H1 (cell line): ENCODE data around the gene PACS1. TPM values are rescaled to one million over a fixed set of nuclear protein-coding genes. Genes with fewer than 3 reads are reported as not detected.

Experiments
- CTCF ChIA-PET: fragments of 300-600 bp; sonication (Branson Sonifier 250); formaldehyde crosslinking; loops from one replicate; lab custom pipeline; 2021; ENCODE audit not compliant: partially characterized antibody; lab: Charles Lee
- POLR2A ChIA-PET: fragments of 300-600 bp; sonication (Branson Sonifier 250); formaldehyde crosslinking; loops from one replicate; lab custom pipeline; 2021; ENCODE audit warnings: inconsistent platforms; ENCODE audit not compliant: partially characterized antibody; lab: Charles Lee
- DNase-seq, 2 experiments: peaks; one replicate each; pipeline versions ENCODE4 v3.0.0 to v3.0.0-alpha.2; 2010 to 2022; ENCODE audit warnings: low spot score in 2 of 2, low read depth in 1 of 2, mixed read lengths in 1 of 2
- FAIRE-seq: peaks from 2 replicates; lab custom pipeline; 2011; peaks lifted over from hg19 to GRCh38; lab: Jason Lieb, UNC
- H2AFZ ChIP-seq: 2 replicates; pipeline ENCODE4 v1.8.1; 2012; ENCODE audit warnings: low read length, inconsistent platforms
- H2AK5ac ChIP-seq: 2 replicates; pipeline ENCODE4 v1.6.1; 2013; ENCODE audit warnings: low read depth, low read length
- H2BK120ac ChIP-seq: replicated peaks from 2 replicates; pipeline ENCODE3; 2013; ENCODE audit warnings: low read depth, low read length, inconsistent platforms
- H2BK12ac ChIP-seq: 2 replicates; pipeline ENCODE4 v1.6.1; 2013; ENCODE audit warnings: low read depth, low read length
- H2BK15ac ChIP-seq: 2 replicates; pipeline ENCODE4 v1.6.1; 2013; ENCODE audit warnings: low read length
- H2BK20ac ChIP-seq: 2 replicates; pipeline ENCODE4 v1.6.1; 2013; ENCODE audit warnings: low read length
- H2BK5ac ChIP-seq: 2 replicates; pipeline ENCODE4 v1.6.1; 2013; ENCODE audit warnings: low read depth, low read length
- H3K14ac ChIP-seq: 2 replicates; pipeline ENCODE4 v1.6.1; 2013; ENCODE audit warnings: inconsistent platforms; ENCODE audit not compliant: insufficient read length
- H3K18ac ChIP-seq: 2 replicates; pipeline ENCODE4 v1.6.1; 2013; ENCODE audit warnings: low read length; ENCODE audit errors: extremely low read depth
- H3K23ac ChIP-seq: 2 replicates; pipeline ENCODE4 v1.6.1; 2013; ENCODE audit warnings: inconsistent platforms; ENCODE audit not compliant: insufficient read length
- H3K23me2 ChIP-seq: 2 replicates; pipeline ENCODE4 v1.6.1; 2013; ENCODE audit warnings: low read depth, low read length
- H3K27ac ChIP-seq: 2 replicates; pipeline ENCODE4 v1.6.1; 2011; ENCODE audit warnings: low read depth, low read length, inconsistent platforms
- H3K27me3 ChIP-seq, 4 experiments: replicated peaks in 1 of 4; 1 replicate in 1 of 4; 2 replicates in 3 of 4; pipeline versions ENCODE4 v1.6.1 to v1.8.1; 2011 to 2013; ENCODE audit warnings: low read length in 3 of 4, mild to moderate bottlenecking in 3 of 4, inconsistent platforms in 2 of 4, mixed read lengths in 2 of 4, moderate library complexity in 1 of 4; ENCODE audit not compliant: control insufficient read depth in 3 of 4, insufficient read depth in 3 of 4; ENCODE audit errors: extremely low read depth in 1 of 4
- H3K36me3 ChIP-seq, 4 experiments: 2 replicates each; pipeline versions ENCODE4 v1.6.1 to v1.8.1; 2011 to 2013; ENCODE audit warnings: mild to moderate bottlenecking in 4 of 4, low read length in 3 of 4, moderate library complexity in 2 of 4, control low read depth in 1 of 4, inconsistent platforms in 1 of 4; ENCODE audit not compliant: insufficient read depth in 4 of 4, control insufficient read depth in 2 of 4
- H3K4ac ChIP-seq: replicated peaks from 2 replicates; pipeline ENCODE3; 2013; ENCODE audit warnings: low read length, low read depth, mixed read lengths, inconsistent platforms; ENCODE audit not compliant: insufficient read length
- H3K4me1 ChIP-seq, 4 experiments: replicated peaks in 1 of 4; 1 replicate in 1 of 4; 2 replicates in 3 of 4; pipeline versions ENCODE4 v1.6.1 to v1.8.1; 2011 to 2013; ENCODE audit warnings: low read length in 3 of 4, inconsistent platforms in 2 of 4, mixed read lengths in 1 of 4; ENCODE audit not compliant: insufficient read depth in 4 of 4, control insufficient read depth in 3 of 4
- H3K4me2 ChIP-seq, 2 experiments: 2 replicates each; pipeline versions ENCODE4 v1.6.1 to v1.8.1; 2011 to 2013; ENCODE audit warnings: low read depth in 2 of 2, low read length in 2 of 2, control low read depth in 1 of 2, inconsistent platforms in 1 of 2, mild to moderate bottlenecking in 1 of 2; ENCODE audit not compliant: insufficient read depth in 1 of 2
- H3K4me3 ChIP-seq, 4 experiments: fragments of 200-600, 300-600 bp in 1 of 4; sonication (generic), shearing (Covaris generic), sonication (Bioruptor Twin) in 1 of 4; 2 replicates each; pipeline versions ENCODE4 v1.5.1 to v1.8.1; 2011 to 2016; ENCODE audit warnings: low read length in 4 of 4, low read depth in 3 of 4, control low read depth in 2 of 4, inconsistent platforms in 2 of 4, mild to moderate bottlenecking in 2 of 4, mixed read lengths in 1 of 4, moderate library complexity in 1 of 4; ENCODE audit not compliant: insufficient read depth in 2 of 4; ENCODE audit errors: extremely low read depth in 1 of 4
- H3K56ac ChIP-seq: replicated peaks from 2 replicates; pipeline ENCODE3; 2013; ENCODE audit warnings: low read depth, mild to moderate bottlenecking, mixed read lengths, low read length, inconsistent platforms; ENCODE audit not compliant: insufficient read length
- H3K79me1 ChIP-seq: 2 replicates; pipeline ENCODE4 v1.6.1; 2013; ENCODE audit warnings: low read depth, low read length, control low read depth
- H3K79me2 ChIP-seq, 2 experiments: 2 replicates each; pipeline versions ENCODE4 v1.6.1 to v1.8.1; 2012 to 2013; ENCODE audit warnings: low read length in 2 of 2, mild to moderate bottlenecking in 2 of 2, inconsistent platforms in 1 of 2; ENCODE audit not compliant: insufficient read depth in 2 of 2, control insufficient read depth in 1 of 2
- H3K9ac ChIP-seq, 4 experiments: replicated peaks in 1 of 4; 1 replicate in 1 of 4; 2 replicates in 3 of 4; pipeline versions ENCODE4 v1.6.1 to v1.8.1; 2011 to 2013; ENCODE audit warnings: low read depth in 3 of 4, low read length in 3 of 4, control low read depth in 2 of 4, mild to moderate bottlenecking in 2 of 4, moderate library complexity in 2 of 4, inconsistent platforms in 1 of 4; ENCODE audit errors: extremely low read depth in 1 of 4
- H3K9me3 ChIP-seq, 2 experiments: 2 replicates each; pipeline versions ENCODE4 v1.6.1 to v1.8.1; 2012 to 2013; ENCODE audit warnings: mild to moderate bottlenecking in 2 of 2, moderate library complexity in 2 of 2, control low read depth in 1 of 2, inconsistent platforms in 1 of 2, low read depth in 1 of 2, low read length in 1 of 2, mixed read lengths in 1 of 2; ENCODE audit not compliant: insufficient read depth in 2 of 2
- H4K20me1 ChIP-seq, 2 experiments: replicated peaks in 1 of 2; 2 replicates each; pipeline versions ENCODE3 to v1.8.1; 2011 to 2013; ENCODE audit warnings: inconsistent platforms in 2 of 2, low read length in 2 of 2, mild to moderate bottlenecking in 1 of 2; ENCODE audit not compliant: insufficient read depth in 2 of 2, control insufficient read depth in 1 of 2
- H4K5ac ChIP-seq: 2 replicates; pipeline ENCODE4 v1.6.1; 2013; ENCODE audit warnings: low read length, low read depth, mixed read lengths, inconsistent platforms; ENCODE audit not compliant: insufficient read length
- H4K8ac ChIP-seq: 2 replicates; pipeline ENCODE4 v1.8.0; 2013; ENCODE audit warnings: mild to moderate bottlenecking, moderate library complexity, low read length, inconsistent platforms; ENCODE audit not compliant: insufficient read depth; ENCODE audit errors: extremely low read depth
- H4K91ac ChIP-seq: replicated peaks from 2 replicates; pipeline ENCODE3; 2013; ENCODE audit warnings: low read length, mixed read lengths, inconsistent platforms; ENCODE audit not compliant: insufficient read length
- ATF3 ChIP-seq: IDR thresholded peaks from 2 replicates; pipeline ENCODE4 v1.6.1; 2011; ENCODE audit warnings: low read depth, mild to moderate bottlenecking, low read length; ENCODE audit not compliant: insufficient read depth
- POLR2A ChIP-seq, 2 experiments: IDR thresholded peaks; 1 replicate in 1 of 2; 2 replicates in 1 of 2; pipeline ENCODE4 v1.6.1; 2011; ENCODE audit warnings: low read depth in 2 of 2, low read length in 2 of 2, mild to moderate bottlenecking in 2 of 2; ENCODE audit errors: control extremely low read depth in 1 of 2
- RNF2 ChIP-seq: fragments of 200-900, 300-1000 bp; sonication (generic); IDR thresholded peaks from 2 replicates; pipeline ENCODE4 v1.7.1; 2016; ENCODE audit warnings: borderline replicate concordance, low read depth, mild to moderate bottlenecking, antibody characterized with exemption, low read length; ENCODE audit not compliant: poor library complexity, severe bottlenecking; ENCODE audit errors: missing control alignments
- SAP30 ChIP-seq: fragments of 300-600 bp; sonication (generic); IDR thresholded peaks from 2 replicates; pipeline ENCODE4 v1.7.1; 2012; ENCODE audit warnings: low read length, moderate library complexity, mild to moderate bottlenecking, inconsistent platforms; ENCODE audit not compliant: insufficient read depth, insufficient replicate concordance
- SIN3A ChIP-seq, 2 experiments: IDR thresholded peaks in 1 of 2; conservative IDR thresholded peaks in 1 of 2; 2 replicates each; pipeline ENCODE4 v1.6.1; 2011 to 2012; ENCODE audit warnings: low read length in 2 of 2, improper control_type of control experiment in 1 of 2, low read depth in 1 of 2, mild to moderate bottlenecking in 1 of 2
- WGBS, 2 experiments: shearing (Covaris generic) in 1 of 2; methylation state at CpG; one replicate each; pipeline versions ENCODE4 v1.1.6 to v1.1.7; 2013 to 2015; ENCODE audit warnings: low lambda C conversion rate in 2 of 2, mixed read lengths in 2 of 2, inconsistent platforms in 1 of 2, low coverage in 1 of 2, missing lambda C conversion rate in 1 of 2; ENCODE audit not compliant: insufficient replicate concordance in 2 of 2, insufficient coverage in 1 of 2, insufficient read length in 1 of 2; ENCODE audit errors: extremely low coverage in 1 of 2, missing lambda C conversion rate in 1 of 2; 5-methylcytosine and 5-hydroxymethylcytosine counted together
- polyA plus RNA-seq, 7 experiments: library from polyadenylated mRNA; depleted of rRNA in 3 of 7; stranded (reverse) in 5 of 7; unstranded in 2 of 7; fragments of >200 nt in 5 of 7; fragments of 200-250 nt in 2 of 7; gene quantifications; 1 replicate in 5 of 7; 2 replicates in 1 of 7; 4 replicates in 1 of 7; pipeline versions ENCODE4 v1.2.1 to v1.2.3, GENCODE V29; 2011 to 2013; ENCODE audit warnings: missing spikeins in 2 of 7, mixed read lengths in 2 of 7
- total RNA-seq: library from RNA; stranded (reverse); fragmentation: NEBNext Ultra II Directional; extraction: Animal tissue kit (Norgen Biotek cat#: 25700); gene quantifications from 2 replicates; pipeline ENCODE4 v1.2.1, GENCODE V29; 2021

The PACS1 gene
- total and polyA plus RNA-seq, 2 of the 8 experiments (the other 6 are each of a cell fraction or from before 2014, with no cell fraction given), result 11.5 to 36.0 TPM

GRCh38 chr11:66048547-66049323 lies 21.3 kb upstream of the PACS1 start, which contains the start of gene GAL3ST3:
Gene GAL3ST3 (minus strand): TSS chr11:66049161. CDS start chr11:66045415, 3,746 bp downstream.
- DNase-seq (peak in 1 of 2 experiments; percentile 82), FAIRE-seq (no peak)
- peaks cover 0 to 10% (median 1%) of the 10 kb centered on the region in 4 experiments; a peak in 2 of 8 replicates for H3K36me3 ChIP-seq
- 7% methylated on average over 22 of the region's 39 CpGs; no CpG with 5 or more reads in 1 of the 2 experiments for WGBS, 2 experiments
- peak within 1 kb of the TSS; percentile 68 for H2BK120ac ChIP-seq
- H3K4ac ChIP-seq, result peak within 1 kb of the TSS; percentile 80
- peaks cover 0 to 6% of the 10 kb centered on the region in 2 experiments for H4K20me1 ChIP-seq
- peak within 1 kb of the TSS; percentile 89 to 90 for H3K4me2 ChIP-seq
- peak within 1 kb of the TSS in 2 of 4 experiments; percentile 14 to 47; a peak in 4 of 7 replicates for H3K9ac ChIP-seq
- POLR2A ChIA-PET, result interaction anchor here (0.6 to 13.4 kb wide), 8 partner anchors 12 to 386 kb away, joined by 3 to 150 read pairs (median 3); partner anchors contain the start of genes CCDC85B, CNIH2, PACS1 and RELA
- CTCF ChIA-PET, result interaction anchor here (0.5 to 12.0 kb wide), 5 partner anchors 17 to 177 kb away, joined by 3 to 144 read pairs (median 9); no protein-coding TSS in a partner anchor
- no peak within 1 kb of the TSS for H3K27ac ChIP-seq
- peak within 1 kb of the TSS; percentile 97 for H2BK15ac ChIP-seq
- H4K91ac ChIP-seq, result peak within 1 kb of the TSS; percentile 95
- H3K79me2 ChIP-seq, result peaks cover 10 to 28% of the 10 kb centered on the region in 2 experiments
- no peak within 1 kb of the TSS for H3K14ac ChIP-seq
- H3K4me3 ChIP-seq, result peak within 1 kb of the TSS; percentile 54 to 91 (median 64)
- H3K23ac ChIP-seq, result no peak within 1 kb of the TSS
- H3K79me1 ChIP-seq, result peaks cover 19% of the 10 kb centered on the region
- H4K8ac ChIP-seq, result peak within 1 kb of the TSS; percentile 82
- peak within 1 kb of the TSS; percentile 92; the same call in 1 of the 2 replicates for H2BK5ac ChIP-seq
- H3K23me2 ChIP-seq, result peaks cover 14% of the 10 kb centered on the region; the same call in 1 of the 2 replicates
- peak within 1 kb of the TSS; percentile 79 for H2AFZ ChIP-seq
- peak within 1 kb of the TSS; percentile 60; the same call in 1 of the 2 replicates for H2BK12ac ChIP-seq
- H3K27me3 ChIP-seq, result no peaks in the 10 kb centered on the region
- H2BK20ac ChIP-seq, result peak within 1 kb of the TSS; percentile 98
- no peak within 1 kb of the TSS for H3K56ac ChIP-seq
- peak within 1 kb of the TSS; percentile 95 for H3K18ac ChIP-seq
- H3K9me3 ChIP-seq, result no peaks in the 10 kb centered on the region
- peak within 1 kb of the TSS; percentile 48 for H4K5ac ChIP-seq
- H2AK5ac ChIP-seq, result peak within 1 kb of the TSS; percentile 32; the same call in 1 of the 2 replicates
- H3K4me1 ChIP-seq, result peaks cover 0 to 35% (median 25%) of the 10 kb centered on the region in 4 experiments; a peak in 6 of 7 replicates
- TF ChIP-seq SAP30 (no peak), SIN3A (conservative IDR thresholded peaks at IDR 0.05 in 1 of 2, IDR thresholded peaks at IDR 0.05 in 1 of 2; ENCODE audit: low read depth in 1 of 2, low read length in 2 of 2) (no peak), ATF3 (no peak), RNF2 (no peak), POLR2A (IDR thresholded peaks at IDR 0.05; ENCODE audit: control extremely low read depth in 1 of 2, low read depth in 2 of 2, low read length in 2 of 2) (no peak)
